ENCODE measurements around the gene UGT3A1. TPM values are rescaled to one million over a fixed set of nuclear protein-coding genes. Genes with fewer than 3 reads are reported as not detected.

The UGT3A1 gene
- total RNA-seq, 1 experiment from 2014 or later = not detected

DNA sequence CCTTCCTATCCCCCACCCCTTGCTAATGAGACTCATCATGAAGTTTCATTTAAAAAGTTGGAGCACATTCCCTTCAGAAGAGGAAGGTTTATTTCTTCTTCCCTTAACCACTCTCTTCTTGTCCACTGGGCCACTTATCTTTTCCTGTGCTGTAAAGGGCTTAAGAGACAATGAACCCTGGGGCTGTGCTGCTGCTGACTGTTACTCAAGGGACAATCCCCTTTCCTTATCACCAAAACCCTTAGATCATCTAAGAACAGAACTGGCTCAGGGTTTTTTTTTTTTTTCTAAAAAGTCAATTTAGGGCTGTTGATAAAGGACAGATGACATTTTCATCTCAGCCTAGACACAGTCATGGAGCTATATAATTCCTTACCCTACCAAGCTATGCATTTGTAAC, 82.4 kb downstream of the UGT3A1 start:
- peak; percentile 26 for DNase-seq (ENCODE audit: low spot score)

DNA sequence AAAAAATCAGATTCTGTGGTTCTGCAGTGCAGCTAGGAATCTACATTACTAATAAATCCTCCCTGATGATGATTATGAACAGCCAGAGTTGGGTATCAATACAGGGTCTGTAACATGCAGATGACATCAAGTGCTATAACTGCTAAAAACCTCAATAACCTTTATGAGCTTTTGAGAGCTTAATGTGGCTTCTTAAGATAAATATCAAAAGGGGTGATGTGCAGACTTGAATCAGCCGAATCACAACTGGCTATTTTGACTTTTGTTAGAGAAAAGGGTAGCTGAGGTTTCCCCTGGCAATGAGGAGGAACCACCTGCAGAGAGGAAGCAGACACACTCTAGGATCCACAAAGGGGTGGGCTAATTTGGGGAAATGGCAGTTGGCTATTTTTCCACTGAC, 83.0 kb downstream of the UGT3A1 start:
- DNase-seq (ENCODE audit: low spot score) = no peak

DNA sequence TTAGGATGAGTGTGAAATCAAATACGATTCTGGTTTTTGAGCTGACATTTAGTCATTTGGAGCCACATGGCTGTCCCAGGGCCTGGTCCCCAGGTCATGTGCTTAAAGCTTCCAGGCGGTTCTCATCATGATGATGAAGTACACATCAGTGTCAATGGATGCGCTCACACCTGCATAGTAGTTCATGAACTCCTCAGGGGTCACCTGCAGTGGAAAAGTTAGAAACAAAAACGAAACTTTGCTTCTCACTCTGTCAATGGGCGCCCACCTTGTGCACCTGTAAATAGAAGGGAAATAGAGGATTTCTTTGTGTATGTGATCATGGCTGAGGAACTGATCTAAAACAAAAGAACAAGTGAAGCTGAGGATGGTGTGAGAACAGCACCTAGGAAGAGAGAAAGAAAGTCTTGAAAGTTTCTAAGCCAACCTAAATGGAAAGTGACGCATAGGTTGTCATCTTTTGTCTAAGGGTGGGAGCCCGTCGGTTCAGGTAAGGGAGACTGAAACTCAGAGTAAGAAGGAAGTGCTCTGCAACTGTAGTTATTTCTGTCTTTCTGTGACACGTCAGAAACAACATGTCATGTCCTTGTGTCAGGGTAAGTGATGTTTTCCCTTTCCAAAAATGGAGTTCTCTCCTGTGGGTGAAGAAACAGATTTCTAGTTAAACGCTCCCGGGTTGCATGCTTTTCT, 86.6 kb downstream of the UGT3A1 start:
- DNase-seq (ENCODE audit: low spot score) = no peak

DNA sequence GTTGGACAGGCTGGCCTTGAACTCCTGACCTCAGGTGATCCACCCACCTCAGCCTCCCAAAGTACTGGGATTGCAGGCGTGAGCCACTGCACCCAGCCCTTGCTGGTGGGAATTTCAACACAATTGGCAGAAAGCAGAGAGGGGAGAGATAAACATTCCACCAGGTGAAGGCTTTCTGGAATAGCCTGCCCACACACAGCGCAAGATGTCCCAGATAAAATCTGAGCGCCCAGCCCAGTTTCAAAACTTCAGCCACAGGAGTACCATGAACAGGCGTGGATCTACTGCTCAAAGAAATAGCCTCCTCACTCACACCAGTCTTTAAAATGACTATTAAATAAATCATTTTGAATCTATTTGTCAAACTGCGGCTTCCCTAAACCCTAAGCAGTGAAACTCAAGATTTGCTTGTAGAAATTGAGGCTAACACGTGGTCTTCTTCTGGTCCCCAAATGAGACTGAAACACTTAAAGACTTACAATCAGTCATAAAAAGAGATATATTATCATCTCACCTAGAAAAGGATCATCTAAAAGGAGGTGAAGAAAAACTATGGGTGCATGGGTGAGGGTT, 87.5 kb downstream of the UGT3A1 start:
- DNase-seq (ENCODE audit: low spot score) = no peak

DNA sequence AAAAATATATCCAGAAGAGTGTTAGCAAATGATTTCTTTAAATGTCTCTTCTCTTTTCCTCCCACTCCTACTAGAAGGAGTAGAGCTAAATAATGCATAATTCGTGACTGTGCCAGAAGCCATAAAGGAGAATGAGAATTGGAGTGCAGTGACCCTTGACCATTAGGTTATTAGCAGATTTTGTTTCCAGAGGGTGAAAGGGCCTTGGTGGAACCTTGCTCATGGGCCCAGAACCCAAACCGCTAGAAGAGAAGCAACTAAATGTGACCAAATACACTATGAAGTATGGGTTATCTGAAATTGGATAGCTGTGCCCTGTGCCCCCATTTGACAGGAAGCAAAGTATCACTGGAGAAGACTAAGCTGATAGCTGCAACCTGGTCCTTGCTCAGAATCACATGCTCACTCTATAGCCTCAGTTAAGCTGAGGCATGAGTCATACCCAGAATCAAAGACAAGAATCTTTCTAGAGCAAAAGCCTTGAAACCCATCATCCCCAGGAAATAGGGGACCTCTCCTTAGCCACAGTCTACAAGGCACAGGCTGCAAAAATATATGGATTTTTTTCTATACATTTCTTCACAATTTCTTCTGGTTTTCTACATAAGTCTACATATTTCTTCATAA, 89.0 kb downstream of the UGT3A1 start:
- peak; percentile 53 for DNase-seq (ENCODE audit: low spot score)

Other genes with a start within 250 kb of the UGT3A1 start
- 114 and 160 TPM in 2 replicates for gene IL7R, start 134.5 kb downstream of the UGT3A1 start, total RNA-seq (2014; rRNA removed; shearing (Covaris generic))
- 3.4 and 5.1 TPM in 2 replicates for gene CAPSL, start 52.8 kb downstream of the UGT3A1 start, total RNA-seq (2014; rRNA removed; shearing (Covaris generic))
- not detected in 2 replicates for gene UGT3A2, start 75.5 kb upstream of the UGT3A1 start, total RNA-seq (2014; rRNA removed; shearing (Covaris generic))
- gene LMBRD2, start 160.5 kb upstream of the UGT3A1 start, total RNA-seq (2014; rRNA removed; shearing (Covaris generic)) = 14.7 and 15.5 TPM in 2 replicates
- gene SKP2, start 160.7 kb upstream of the UGT3A1 start, total RNA-seq (2014; rRNA removed; shearing (Covaris generic)) = 52.8 and 68.9 TPM in 2 replicates